Cardiac septum (tissue), 1 donor: ENCODE results near the gene ARL16. TPM values are rescaled to one million over a fixed set of nuclear protein-coding genes. Genes with fewer than 3 reads are reported as not detected.

ENCODE experiments used
- microRNA-seq: library from miRNA; unstranded; fragments of <30 nt; microRNA quantifications from one replicate; pipeline ENCODE4 v1.2.0, GENCODE V29; 2020
- total RNA-seq: library from RNA; stranded (reverse); fragmentation: NEBNext Ultra II Directional; extraction: Animal tissue kit (Norgen Biotek cat#: 25700); gene quantifications from one replicate; pipeline ENCODE4 v1.2.1, GENCODE V29; 2021
- donor health status: DM: no; HTN: no; CAD: no.

ARL16 gene
- total RNA-seq, 1 donor from 2014 or later = 19.1 TPM

Small RNAs within 50 kb of the gene (microRNA-seq; reads per million reads assigned to microRNA genes)
- not detected for gene MIR6786

Other genes starting within 250 kb of the ARL16 start
- 634 TPM for gene ACTG1, start 171.0 kb downstream of the ARL16 start, total RNA-seq
- gene FSCN2, start 155.4 kb downstream of the ARL16 start, total RNA-seq = 1.1 TPM
- 13.6 TPM for gene FAAP100, start 131.4 kb downstream of the ARL16 start, total RNA-seq
- gene NPLOC4, start 46.7 kb downstream of the ARL16 start, total RNA-seq = 107 TPM
- gene TSPAN10, start 46.6 kb downstream of the ARL16 start, total RNA-seq = 0.30 TPM
- gene PDE6G, start 27.3 kb downstream of the ARL16 start, total RNA-seq = not detected
- gene OXLD1, start 17.2 kb downstream of the ARL16 start, total RNA-seq = 17.9 TPM
- gene CCDC137, start 17.1 kb downstream of the ARL16 start, total RNA-seq = 8.2 TPM
- 56.2 TPM for gene HGS, start 214 bp upstream of the ARL16 start, total RNA-seq
- 117 TPM for gene MRPL12, start 19.6 kb upstream of the ARL16 start, total RNA-seq
- 6.3 TPM for gene SLC25A10, start 28.5 kb upstream of the ARL16 start, total RNA-seq
- gene GCGR, start 120.4 kb upstream of the ARL16 start, total RNA-seq = not detected
- gene MCRIP1, start 149.5 kb upstream of the ARL16 start, total RNA-seq = 102 TPM
- gene PPP1R27, start 151.3 kb upstream of the ARL16 start, total RNA-seq = 0.32 TPM
- gene P4HB, start 176.7 kb upstream of the ARL16 start, total RNA-seq = 371 TPM
- gene ARHGDIA, start 187.5 kb upstream of the ARL16 start, total RNA-seq = 158 TPM
- gene ALYREF, start 207.8 kb upstream of the ARL16 start, total RNA-seq = 40.1 TPM
- 131 TPM for gene ANAPC11, start 207.9 kb upstream of the ARL16 start, total RNA-seq
- gene NPB, start 218.4 kb upstream of the ARL16 start, total RNA-seq = 0.51 TPM
- gene PCYT2, start 227.6 kb upstream of the ARL16 start, total RNA-seq = 47.1 TPM
- gene SIRT7, start 234.4 kb upstream of the ARL16 start, total RNA-seq = 8.3 TPM
- gene MAFG, start 243.9 kb upstream of the ARL16 start, total RNA-seq = 24.4 TPM